ENCODE measurements around the gene TSR3.

DNA sequence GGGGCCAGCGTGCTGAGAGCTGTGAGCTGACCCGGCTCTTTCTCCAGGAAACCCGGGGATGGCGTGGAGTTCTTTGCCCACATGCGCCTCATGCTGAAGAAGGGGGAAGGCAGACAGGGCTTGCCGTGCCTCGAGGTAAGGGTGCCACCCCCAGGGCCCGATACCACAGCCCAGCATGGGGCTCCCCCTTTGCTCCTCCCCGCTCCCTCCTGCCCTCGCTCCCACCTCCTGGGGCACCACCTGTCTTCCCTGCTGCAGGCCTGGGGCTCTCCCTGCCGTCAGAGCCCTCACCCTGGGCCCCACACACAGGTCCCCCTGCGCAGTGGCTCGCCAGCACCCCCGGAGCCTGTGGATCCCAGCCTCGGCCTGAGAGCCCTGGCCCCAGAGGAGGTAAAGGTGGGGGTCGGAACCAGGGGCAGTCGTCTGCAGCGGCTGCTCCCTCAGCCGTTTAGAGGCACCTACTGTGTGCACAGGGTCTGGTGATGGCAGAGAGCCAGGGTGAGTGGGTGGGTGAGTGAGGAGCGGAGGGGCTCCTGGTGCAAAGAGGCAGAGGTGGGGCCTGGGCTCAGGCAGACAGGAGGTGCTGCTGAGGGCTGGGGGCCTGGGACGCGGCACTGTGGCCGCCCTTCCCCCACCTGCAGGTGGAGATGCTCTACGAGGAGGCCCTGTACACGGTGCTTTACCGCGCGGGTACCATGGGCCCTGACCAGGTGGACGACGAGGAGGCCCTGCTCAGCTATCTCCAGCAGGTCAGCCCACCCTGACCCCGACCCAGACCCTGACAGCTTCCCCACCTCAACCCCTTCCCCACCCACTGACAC, 12.6 kb downstream of the TSR3 start:
- TF ChIP-seq POLR2A (IDR thresholded peaks at IDR 0.05) (no peak), CTCF (IDR thresholded peaks at IDR 0.05) (no peak), POLR2AphosphoS5 (IDR thresholded peaks at IDR 0.05) (no peak), EP300 (IDR thresholded peaks at IDR 0.05) (no peak)

All from stomach (tissue), 4 donors.